ENCODE results near the gene RTN4IP1.
"Not testable (repeated sequence)": the region's sequence is repeated elsewhere in the genome, so short reads cannot be mapped to it uniquely, and the experiment has no call there.

The RTN4IP1 gene

DNA sequence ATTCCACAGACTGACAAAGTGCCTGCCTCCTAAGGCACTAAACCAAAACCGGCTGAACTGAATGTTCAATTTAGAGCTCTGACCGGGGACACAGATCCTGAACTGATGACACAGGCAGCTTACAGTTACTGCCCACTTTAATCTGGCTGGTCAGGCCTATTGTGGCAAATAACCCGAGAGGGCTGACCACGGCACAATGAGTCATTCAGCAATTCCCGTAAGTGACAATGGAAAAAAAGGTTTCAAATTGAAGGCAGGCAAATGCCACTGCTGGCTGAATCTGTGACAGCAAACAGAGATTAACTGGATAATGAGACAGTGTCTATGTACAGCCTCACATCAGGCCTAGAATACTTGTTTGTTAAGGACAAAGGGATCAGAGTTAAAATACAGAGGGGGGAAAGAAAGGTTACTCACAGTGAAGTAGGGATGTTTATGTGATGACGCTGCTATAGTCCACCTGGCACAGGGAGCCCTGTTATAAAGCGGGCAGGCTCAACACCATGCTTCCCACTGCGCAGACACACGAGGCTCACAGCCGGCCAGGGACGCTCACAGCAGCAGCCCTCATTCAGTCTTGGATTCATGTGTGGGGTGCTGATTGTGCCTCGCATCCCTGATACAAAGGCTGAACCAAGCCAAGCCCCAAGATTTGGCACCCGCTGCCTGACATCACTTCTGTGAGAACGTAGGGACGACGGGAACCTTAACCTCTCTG, 54.4 kb downstream of the RTN4IP1 start:
- DNase-seq = no peak

GRCh38 chr6:106572875-106573585, 56.3 kb downstream of the RTN4IP1 start:
- no peak for DNase-seq

GRCh38 chr6:106572436-106572835, 56.9 kb downstream of the RTN4IP1 start:
- no peak for DNase-seq

DNA sequence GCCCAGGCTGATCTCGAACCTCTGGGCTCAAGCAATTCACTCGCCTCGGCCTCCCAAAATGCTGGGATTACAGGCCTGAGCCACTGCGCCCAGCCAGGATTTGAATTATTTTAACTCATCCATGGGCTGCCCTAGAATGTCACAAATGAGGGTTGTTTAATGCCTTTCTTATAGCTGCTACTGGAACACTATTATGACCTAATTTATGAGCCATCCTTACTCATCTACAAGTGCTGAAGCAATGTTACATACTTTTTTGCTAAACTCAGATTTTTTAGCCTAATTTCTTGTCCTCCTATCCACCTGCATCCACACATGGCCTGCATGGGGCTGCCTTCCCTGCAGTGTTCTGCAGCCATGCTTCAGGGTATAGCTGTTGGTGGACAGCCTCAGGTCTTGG, 59.9 kb downstream of the RTN4IP1 start:
- no peak for DNase-seq

- DNase-seq = no peak
These were observed 60.8 kb downstream of the RTN4IP1 start for GRCh38 chr6:106568530-106568929.

GRCh38 chr6:106564476-106564875, 64.8 kb downstream of the RTN4IP1 start:
- no peak for DNase-seq

GRCh38 chr6:106563614-106564013, 65.7 kb downstream of the RTN4IP1 start:
- no peak for DNase-seq

DNA sequence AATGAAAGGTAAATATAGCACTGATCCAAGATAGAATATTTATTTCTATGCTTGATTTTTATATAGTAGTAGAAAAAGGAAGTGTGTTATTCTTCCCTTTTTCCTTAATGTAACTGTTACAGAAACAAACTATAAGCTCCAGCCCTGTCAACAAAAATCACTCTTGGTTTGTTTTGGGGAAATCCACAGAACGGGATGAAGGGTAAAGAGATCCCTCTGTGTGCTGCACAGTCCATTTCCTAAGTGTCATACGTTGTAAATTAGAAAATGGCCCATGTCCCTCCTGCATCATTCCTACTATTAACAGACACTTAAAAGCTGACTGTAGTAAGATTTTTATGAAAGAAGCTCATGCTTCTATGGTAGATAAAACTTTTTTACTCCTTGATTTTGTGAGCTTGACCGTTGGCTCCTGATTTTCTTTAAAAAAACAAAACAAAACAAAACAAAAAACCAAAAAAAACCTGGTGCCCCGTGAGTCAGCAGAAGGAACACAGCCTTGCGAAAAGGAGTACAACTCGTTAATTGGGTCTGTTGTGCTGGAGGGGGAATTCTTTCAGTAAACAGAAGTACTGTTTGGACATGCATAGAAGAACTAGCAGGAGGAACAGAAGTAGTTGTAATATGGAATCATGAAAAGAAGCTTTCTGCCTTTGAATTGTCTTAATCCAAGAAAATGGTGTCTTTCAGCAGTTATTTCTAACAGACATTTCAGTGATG, 67.5 kb downstream of the RTN4IP1 start:
- no peak for DNase-seq

DNA sequence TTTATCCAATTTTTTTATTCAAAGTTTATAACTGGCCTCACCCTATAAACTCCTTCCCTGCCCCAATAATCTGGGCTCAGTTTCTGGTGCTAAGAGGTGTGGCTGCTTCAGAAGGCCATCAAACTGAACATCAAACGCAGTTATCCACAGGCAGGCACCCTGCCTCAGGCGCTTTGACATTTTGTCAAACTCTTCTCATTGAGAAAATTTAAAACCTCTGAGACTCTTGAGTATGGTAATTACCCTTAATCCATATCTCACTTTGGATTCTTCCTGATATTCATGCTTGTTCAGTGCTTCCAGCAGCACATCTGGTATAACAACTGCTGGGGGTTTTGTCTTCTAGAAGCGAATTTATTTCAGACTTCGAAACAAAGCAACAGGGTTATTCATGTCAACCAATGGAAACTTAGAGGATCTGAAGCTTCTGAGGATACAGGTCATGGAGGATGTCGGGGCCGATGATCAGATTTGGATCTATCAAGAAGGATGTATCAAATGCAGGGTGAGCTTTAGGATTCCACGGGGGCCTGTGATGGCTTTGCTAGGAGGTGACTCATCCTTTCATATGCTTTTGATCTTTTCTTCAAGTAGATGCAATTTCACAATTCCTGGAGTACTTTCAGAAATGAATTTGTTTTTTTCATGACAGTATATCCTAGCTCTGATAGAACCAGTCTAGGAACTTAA, 68.2 kb downstream of the RTN4IP1 start:
- no peak for DNase-seq

- not testable (repeated sequence) for DNase-seq
These were observed 69.6 kb downstream of the RTN4IP1 start for GRCh38 chr6:106559659-106560058.

DNA sequence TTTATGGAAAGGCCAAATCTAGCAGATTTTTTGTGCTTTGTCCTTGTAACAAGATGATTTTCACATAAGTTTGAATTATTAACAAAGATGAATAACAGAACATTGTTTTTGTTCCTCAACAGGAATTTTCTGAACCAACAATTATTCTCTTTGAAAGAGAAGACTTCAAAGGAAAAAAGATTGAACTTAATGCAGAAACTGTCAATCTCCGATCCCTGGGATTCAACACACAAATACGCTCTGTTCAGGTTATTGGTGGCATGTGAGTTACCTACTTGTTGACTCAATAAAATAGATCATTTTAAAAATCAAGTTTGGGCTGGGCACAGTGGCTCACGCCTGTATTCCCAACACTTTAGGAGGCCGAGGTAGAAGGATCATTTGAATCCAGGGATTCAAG, 70.9 kb downstream of the RTN4IP1 start:
- DNase-seq = no peak

DNA sequence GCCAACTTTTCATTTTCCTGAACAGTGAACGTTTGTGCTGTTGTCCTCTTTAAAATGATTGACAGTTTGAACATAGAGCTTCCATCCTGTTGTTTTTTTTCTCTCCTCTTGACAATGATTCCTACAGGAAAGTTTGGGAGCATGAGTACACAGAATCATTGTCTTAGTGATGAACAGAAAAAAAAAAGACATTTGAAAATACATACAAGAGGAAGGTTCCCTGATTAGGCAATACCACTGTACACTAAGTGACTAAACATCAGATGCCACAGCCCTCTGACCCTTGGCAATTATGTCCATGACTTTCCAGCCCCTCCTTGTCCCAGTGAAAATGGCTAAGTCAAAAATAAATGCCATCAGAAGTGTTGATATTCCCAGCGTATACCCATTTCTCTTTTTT, 71.5 kb downstream of the RTN4IP1 start:
- DNase-seq = no peak

DNA sequence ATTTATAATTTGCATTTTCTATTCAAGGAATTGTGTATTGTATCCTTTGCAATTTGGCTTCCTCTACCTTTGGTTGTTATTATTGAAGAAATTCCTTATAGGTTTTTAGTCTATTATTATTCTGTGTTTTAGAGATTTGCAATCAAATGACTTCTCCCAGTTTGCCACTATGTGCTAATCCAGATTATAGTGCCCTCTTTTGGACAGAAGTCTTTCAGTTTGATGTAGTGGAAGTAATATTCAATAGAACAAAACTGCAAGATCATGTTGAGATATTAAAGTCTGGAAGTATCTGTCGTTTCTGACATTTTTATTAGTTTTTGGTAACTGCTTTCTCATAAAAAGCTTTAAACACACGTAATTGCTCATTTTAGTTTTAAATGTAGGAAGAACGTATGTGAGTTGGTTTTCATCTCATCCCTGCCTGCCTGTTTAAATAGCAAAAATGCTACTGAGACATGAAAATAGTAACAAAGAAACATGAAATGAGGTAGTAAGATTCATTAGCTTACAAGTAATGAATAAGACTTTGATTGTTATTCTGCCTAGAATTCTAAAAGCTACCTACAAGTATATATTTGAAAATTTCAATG, 72.8 kb downstream of the RTN4IP1 start:
- DNase-seq = no peak

DNA sequence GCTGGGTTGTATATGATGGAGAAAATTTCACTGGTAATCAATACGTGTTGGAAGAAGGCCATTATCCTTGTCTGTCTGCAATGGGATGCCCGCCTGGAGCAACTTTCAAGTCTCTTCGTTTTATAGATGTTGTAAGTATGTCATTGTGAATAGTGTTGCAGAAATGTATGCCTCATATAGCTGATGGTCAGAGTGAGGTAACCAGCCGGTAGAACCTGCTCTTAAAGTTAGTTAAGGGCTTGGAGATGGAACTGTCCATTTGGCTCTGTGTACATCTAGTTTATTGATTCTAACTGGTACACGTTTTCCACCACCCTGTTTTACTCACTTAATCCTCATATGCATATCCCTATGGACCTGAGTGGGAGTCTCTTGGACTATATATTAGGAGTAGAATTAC, 73.5 kb downstream of the RTN4IP1 start:
- no peak for DNase-seq

GRCh38 chr6:106553440-106553839, 75.9 kb downstream of the RTN4IP1 start:
- DNase-seq = no peak

DNA sequence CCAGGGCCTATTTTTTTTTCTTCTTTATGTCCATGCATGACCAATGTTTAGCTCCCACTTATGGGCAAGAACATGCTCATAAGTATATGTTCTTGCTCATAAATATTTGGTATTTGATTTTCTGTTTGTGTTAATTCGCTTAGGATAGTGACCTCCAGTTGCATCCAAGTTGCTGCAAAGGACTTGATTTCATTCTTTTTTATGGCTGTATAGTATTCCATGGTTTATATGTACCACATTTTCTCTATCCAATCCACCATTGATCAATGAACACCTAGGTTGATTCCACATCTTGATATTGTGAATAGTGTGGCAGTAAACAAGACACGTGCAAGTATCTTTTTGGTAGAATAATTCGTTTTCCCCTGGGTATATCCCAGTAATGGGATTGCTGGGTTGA, 78.1 kb downstream of the RTN4IP1 start:
- no peak for DNase-seq

GRCh38 chr6:106549521-106549920, 79.8 kb downstream of the RTN4IP1 start:
- no peak for DNase-seq

DNA sequence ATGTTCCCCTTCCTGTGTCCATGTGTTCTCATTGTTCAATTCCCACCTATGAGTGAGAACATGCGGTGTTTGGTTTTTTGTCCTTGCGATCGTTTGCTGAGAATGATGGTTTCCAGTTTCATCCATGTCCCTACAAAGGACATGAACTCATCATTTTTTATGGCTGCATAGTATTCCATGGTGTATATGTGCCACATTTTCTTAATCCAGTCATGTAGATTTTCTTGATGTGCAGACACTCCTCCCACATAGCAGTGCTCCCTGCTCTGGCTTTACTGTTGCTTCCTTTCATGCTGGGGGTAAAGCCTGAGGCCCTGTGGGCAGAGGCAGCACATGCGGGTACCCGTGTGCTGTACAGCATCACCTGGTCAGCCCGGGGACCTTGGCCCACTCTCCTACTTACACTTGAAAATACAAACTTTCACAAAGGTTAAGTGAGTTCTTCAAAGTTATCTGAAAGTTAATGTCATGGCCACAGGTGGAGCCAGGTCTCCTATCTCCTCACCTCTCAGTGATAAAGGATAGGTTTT, 80.3 kb downstream of the RTN4IP1 start:
- DNase-seq = not testable (repeated sequence)

DNA sequence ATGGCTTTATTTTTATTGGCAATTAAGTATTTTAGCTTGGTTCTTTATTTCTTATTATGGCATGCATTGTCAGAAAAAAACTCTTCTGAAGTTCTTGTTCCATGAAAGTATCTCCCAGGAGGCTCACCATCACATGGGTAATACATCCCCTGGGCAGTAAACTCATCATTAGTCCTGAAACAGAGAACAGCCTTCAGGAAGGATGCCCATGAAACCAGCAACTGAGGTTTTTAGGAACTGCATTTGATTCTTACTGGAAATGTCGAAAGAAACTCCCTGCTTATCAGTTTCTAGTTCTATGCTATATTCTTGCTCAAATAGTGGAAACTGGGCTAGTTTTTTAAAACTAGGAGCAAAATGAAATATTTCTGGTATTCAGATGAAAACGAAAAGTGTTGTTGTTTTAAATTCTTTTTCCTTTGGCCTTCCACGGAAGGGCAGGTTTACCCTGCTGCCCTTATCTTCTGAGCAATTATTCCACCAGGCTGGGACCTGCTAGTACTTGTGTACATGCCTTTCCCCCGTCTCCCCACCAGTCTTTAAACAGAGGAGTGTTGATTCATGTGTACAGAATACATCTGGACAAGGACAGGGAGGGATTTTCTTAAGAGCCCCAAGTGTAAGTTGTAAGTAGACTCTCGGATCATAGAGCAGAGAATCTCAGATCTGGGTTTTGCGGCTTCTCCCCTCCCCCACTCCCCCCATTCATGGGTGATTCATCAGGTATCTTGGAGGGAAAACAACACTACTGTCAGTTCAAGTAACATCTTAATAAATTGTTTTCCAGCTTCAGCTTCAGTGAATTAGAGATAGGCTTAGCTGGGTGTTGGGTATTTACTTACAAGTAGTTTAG, 81.5 kb downstream of the RTN4IP1 start:
- no peak for DNase-seq

GRCh38 chr6:106546691-106547414, 82.4 kb downstream of the RTN4IP1 start:
- DNase-seq = no peak

DNA sequence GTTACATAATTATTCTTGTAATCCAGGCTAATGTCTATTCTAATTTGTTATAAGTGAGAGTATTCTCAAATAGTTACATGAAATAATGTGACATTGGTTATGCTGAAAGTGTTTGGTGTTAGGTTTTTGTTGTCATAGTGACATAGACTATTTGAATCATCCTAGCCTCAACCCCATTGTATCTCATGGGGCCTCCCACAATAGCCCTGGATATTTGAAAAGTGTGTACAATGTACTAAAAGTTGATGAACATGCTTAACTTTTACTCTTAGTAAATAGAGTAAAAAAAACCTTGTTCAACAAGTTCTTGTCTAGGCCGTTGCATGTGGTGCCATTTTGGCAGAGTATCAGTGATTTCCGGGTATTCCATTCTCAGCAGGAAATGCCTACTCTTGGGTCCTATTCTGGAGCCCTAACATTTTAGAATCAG, 83.0 kb downstream of the RTN4IP1 start:
- DNase-seq = no peak

All from NCI-H526 treated with DMSO at 0.1 percent for 48 hours (cell line).